Measurements from ENCODE around the gene P2RY14. TPM values are rescaled to one million over a fixed set of nuclear protein-coding genes. Genes with fewer than 3 reads are reported as not detected.

The P2RY14 gene
- 0.26 TPM for polyA plus RNA-seq (2013, experiment 1 of 2; ENCODE audit: insufficient read length)
- 0.47 TPM for polyA plus RNA-seq (2013, experiment 2 of 2; ENCODE audit: insufficient read length)

DNA sequence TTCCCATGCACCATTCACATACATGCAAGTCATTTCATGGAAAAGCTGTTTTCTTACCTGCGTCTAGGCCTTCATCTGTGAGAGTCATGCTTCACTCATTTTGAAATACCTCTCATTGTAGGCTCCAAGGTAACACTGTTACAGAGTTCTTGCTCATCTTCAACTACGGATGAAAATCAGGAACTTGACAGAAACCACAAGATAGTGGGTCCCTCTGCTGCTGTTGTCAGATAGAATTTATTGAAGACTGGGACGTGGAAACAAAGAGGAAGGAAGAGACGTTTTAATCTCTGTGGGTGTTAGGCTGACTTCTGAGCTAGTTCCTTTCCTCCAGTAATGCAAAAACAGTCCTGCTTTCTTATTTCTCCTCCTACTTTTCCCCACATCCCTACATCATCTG lies at the start of gene P2RY14:
Gene P2RY14 (minus strand): TSS at position 313 of the 400 bp plus-strand sequence. CDS start 64,226 bp downstream, outside the sequence.
- no peak for DNase-seq

DNA sequence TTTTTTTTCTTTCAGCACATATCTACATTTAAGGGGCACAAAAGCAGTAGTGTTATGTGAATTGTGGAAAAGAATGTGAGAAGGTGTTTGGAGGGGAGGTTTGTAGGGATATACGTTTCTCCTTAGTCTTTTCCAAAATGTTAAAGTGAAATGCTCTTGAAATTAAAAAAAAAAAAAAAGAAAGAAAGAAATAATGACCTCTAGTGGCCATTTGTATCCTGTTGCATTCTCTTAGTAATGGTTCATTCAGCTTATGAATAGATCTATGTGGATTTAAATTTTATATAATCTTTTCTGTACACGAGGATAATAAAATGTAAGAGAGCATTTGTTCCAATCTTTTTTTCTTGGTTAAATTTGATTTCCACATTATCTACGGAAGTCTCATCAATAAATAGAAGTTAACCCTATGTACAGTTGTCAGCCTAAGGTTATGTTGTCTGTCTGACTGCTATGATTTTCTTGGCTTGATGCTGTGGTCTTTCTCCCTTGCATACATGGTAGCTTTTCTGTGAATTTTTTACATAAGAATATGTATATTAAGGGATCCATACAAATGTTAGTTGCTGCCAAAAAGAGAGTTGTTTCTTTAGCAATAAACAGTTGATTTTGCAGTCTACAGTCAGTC lies 49.3 kb upstream of the P2RY14 start:
- peak; percentile 24 for DNase-seq

DNA sequence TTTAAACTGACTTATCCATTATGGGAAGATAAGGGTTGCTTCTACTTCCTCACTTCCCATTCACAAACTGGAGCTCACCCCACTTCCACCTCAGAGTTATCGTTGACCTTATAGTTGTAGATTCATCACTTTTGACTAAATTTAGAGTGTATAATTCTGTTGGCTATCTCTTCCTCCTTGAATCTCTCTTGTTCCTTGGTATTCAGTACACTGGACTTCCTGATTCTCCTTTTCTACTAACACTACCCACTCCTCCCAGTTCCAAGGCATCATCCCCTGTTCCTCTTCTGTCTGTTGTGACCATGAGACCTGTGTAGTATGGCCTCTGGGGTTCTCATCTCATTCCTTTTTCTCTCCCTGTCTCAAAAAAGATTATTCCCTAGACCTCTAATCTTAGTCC lies 44.2 kb upstream of the P2RY14 start:
- no peak for DNase-seq

DNA sequence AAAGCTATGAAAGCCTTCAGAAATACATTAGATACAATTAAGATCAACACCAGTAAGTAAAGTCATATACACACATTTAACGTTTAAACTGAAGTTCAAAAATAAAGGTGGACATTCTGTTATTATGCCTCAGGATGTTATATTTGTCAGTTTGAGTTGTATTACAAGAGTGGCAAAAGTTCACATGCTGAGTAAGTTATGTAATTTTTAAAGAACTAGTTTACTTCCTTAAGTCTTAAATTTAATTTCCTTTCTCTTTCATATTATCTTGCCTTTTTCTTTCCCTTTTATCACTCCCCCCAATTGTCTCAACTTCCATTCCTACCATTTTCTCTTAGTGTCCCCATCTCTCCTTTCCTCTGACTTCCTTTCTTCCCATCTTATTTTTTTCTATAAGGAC lies 43.2 kb upstream of the P2RY14 start:
- DNase-seq = no peak

DNA sequence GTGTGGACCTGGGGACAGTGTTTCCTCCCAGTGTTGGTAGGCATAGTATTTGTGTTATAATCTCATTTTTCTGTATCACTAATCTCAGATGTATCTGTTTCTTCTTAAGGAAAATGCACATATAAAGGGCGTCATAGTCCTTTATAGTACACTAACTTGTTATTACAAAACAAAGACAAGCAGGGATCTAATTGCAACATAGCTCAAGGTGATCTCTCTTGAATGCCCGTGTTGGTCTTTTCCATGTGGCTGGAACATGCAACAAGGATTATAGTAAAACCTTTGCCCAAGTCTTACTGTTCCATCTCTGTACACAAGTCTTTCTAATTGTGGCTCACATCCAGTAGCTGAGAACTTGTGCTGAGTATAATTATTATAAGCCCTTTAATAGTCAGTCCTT lies 41.8 kb upstream of the P2RY14 start:
- no peak for DNase-seq

DNA sequence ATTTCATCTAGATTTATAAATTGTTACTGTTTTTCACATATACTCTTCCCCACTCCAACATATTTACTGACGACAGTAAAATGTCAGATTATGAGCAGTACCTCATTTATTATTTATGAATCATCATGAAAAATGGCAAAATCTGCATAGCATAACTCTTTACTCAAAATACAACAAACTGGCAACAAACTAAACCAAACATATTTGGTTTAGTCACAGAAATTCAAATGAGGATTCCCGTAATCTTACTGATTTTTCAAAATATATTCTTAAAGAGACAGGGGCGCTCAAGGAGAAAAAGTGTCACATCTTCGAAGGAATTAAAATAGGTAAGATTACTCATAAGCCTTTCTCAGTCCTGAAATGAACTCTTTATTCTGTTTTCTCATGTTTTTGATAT lies 41.3 kb upstream of the P2RY14 start:
- peak; percentile 64 for DNase-seq

DNA sequence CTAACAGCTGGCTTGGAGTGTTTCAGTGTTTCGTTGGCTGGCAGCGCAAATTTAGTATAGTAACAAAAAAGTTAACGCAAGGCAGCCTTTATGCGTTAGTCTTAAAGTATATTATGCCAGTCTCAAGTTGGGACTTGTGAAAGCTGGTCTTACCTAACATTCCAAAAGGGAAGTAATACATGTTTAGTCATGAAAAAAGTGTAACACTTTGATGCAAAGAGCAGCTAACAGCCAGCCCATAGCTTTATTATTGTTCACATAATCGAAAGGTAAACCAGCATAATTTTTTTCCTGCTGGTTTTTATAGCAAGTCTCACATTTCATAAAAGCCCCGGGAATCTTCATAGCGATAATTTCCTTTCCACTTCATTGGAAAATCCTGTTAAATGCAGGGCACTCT lies 40.6 kb upstream of the P2RY14 start:
- no peak for DNase-seq

DNA sequence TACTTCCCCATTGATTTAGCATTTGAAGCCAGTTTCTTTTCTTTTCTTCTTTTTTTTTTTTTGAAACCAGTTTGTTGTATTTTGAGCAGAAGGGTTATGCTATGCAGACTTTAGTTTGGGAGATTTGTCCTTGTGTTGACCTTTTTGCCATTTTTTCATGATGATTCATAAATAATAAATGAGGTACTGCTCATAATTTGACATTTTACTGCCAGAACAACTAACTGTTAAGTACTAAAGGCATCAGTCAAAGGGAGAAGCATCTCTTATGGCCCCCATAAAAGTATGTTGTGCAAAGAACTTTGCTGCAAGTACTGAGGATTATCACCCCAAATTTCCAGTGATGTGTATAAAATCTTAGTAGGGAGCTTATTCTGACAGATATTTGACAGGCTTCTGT lies 40.0 kb upstream of the P2RY14 start:
- DNase-seq = peak; percentile 79

DNA sequence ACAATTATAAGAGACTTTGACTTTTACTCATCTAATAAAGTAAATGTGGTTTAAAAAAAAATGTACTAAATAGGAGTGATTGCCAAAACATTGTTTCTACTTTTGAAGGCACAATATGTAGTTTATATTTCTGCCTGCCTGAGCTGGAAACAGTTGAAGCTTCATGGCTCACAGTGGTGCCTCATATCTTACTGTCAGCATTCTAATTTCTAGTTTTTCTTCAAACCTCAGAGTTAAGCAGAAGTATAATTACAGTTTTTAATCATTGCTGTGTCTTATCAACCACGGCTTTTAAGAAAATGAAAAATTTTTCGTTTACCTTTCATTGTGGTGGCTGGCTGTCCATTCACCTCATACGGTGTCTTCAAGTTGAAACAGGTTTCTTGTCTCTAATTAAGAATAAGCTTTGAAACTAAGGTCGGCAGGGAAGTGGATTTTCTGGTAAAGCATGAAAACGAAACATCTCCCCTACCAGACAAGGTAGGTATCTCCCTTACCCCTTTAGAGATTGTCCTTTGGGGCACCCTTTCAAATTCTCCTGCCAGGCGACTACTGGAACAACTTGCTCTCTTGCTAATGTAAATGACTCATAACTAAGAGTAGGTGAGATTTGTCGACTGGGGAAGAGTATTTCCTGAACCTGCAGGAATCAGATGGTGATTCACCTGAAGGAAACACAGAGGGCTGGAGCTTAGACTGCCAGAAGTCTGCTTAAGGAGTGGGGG lies 38.1 kb upstream of the P2RY14 start, which contains the start of gene GPR87:
Gene GPR87 (minus strand): TSS at position 554 of the 725 bp plus-strand sequence. CDS start 16,720 bp downstream, outside the sequence.
- no peak for DNase-seq

DNA sequence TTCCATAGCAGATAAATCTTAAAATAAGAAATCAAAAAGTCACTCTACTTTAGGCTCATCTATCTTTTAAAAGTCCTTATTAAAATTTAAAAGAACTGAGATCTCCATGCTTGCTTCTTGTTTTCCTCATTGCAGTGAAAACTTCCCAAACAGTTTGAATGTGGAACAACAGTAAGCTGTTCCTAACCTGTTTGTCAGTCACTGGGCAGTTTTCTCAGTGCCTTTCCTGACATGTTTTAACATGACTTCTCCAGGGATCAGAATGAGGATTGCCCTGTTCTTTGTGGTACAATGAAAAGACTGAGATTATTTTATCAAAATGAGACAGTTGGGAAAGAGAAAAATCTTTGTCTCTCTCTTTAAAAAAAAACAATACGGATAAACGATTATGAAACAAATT lies 37.5 kb upstream of the P2RY14 start:
- DNase-seq = no peak

DNA sequence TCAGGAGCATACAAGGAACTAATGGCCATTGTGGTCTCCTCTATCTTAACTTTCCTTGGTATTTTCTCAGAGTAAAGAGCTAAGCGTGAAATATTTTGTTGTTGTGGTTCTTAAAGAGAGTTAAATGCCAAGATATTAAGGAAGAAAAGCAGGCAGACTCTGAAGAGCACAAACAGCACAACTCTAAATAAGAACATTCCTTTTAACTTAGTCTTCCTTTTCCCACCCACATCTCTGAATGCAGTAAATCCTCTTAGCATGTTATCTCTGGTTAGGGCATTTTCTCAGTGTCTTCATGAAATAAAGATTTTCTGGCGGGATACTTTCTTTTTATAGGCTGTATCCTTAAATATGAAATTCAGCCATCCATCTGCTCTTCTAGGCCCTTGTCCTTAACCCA lies 36.8 kb upstream of the P2RY14 start:
- DNase-seq = peak; percentile 48

DNA sequence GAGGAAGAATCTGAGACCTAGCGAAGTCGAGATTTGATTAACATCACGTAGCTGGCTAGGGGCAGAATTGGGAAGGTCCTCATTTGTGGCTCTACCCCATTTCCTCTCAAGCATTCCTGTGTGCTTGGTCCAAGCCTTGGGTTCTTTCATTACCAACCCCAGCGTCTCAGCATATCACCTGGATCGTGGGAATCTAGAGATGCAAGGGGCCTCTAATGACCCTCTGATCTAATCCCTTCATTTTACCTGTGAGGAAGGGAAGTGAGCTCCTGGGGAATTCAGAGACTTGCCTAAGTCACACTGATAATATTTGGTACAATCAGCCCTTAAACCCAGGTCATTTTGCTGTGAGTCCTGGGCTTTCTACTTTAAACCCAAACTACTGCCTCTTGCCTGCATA lies 36.3 kb upstream of the P2RY14 start:
- DNase-seq = no peak

DNA sequence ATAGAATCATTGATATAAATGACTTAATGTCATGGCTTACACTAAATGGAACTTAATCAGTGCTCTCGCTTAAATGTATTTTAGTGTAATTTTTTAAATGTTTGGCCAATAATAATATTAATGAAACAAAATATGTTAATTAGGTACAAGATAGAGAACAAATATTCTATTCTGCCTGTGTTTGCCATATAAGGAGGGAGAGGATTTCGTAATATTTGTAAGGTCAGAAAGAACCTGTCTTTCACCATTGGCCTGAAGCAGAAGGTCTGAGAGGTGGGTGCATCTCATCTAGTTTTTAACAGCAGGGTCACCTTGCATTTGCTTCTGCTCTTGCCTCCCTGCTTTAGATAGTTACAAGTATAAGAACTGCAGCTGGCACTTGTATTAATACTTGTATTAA lies 35.8 kb upstream of the P2RY14 start:
- no peak for DNase-seq

DNA sequence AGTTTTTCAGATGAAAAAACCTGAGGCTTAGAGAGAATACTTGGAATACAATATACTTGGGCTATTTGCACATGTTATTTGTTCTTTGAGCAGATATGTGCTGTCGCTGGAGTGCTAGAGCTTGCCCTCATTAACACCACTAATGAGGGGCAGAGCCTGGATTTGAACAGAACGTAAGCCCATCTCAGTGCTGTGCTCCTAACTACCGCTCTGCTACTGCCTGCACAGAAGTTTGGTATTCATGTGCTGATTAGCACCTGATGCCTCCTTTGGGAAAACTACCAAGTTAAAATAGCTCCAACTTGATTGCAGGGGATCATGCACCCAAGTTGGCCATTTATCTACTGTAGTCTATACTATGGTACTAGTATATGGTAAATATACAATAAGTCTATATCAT lies 34.6 kb upstream of the P2RY14 start:
- DNase-seq = no peak

DNA sequence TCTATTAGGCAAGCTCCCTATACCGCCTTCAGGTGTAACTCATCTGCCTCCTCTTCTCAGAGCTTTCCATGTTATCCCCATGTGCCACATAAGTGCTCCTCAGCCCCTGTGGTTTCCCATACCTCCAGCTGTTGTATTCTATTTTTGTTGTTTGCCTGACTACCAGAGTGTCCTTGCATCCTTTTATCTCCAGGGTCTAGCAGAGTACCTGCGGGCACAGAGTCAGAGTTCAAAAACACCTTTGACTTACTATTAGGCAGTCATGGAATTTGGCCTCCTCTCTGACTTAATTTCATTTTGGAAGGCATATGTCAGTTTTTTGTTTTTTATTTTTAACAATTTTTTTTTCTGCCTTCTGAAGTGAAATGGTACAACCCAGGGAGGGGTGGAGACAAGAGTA lies 31.2 kb upstream of the P2RY14 start:
- DNase-seq = no peak

DNA sequence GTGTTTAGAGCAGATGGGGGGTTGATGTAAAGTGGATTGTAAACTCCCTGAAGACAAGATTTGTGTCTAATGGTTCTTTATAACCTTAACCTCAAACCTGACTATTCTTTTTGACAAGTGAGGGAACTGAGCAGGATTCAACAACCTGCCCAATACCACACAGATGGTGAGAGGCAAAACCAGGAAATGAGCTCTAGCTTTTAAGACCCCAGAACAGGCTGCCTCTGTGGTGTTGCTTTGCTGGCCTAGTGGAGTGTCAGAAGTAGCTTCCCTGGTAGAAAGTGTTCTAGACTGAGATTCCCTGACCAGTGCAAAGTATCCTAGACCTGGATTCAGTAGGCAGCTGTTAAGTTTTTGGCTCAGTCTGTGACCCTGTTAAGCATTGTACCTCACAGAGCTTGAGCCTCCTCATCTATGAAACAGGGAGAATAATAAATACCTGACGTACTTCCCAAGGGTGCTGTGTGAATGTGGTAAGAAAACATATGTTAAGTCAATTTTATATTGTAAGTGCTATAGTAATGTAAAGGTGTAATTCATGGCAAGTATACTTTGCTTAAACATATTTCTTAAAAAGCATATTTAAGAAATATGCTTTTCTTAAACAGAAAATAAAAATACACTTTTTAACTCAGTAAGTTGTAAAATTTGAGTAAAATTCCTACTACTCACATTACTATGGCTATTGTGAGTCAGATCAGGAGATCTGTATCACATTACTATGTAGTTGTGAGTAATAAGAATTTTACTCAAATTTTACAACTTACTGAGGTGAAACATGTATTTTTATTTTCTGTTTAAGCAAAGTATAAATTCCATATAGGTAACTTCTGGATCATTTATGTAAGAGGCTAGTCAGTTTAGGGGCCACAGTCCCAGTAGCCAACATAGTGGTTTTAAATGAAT lies 29.5 kb upstream of the P2RY14 start:
- no peak for DNase-seq

DNA sequence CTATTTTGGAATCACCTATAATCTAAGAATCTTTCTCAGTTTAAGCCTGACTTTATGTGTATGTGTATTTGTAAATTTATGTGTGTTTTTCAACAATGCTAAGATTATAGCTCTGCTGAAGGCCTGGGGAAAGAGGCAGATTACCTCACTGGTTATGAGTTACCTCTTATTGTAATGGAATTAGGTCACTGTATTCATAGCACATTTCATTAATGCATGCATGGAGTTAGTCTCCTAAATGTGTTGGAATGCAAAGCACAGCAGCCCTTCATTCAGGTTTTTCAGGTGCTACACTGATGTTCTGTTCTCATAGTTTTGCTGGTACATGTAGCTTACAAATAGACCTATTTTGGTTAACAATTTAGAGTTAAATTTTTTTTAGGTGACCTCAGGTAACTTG lies 28.8 kb upstream of the P2RY14 start:
- DNase-seq = peak; percentile 16

DNA sequence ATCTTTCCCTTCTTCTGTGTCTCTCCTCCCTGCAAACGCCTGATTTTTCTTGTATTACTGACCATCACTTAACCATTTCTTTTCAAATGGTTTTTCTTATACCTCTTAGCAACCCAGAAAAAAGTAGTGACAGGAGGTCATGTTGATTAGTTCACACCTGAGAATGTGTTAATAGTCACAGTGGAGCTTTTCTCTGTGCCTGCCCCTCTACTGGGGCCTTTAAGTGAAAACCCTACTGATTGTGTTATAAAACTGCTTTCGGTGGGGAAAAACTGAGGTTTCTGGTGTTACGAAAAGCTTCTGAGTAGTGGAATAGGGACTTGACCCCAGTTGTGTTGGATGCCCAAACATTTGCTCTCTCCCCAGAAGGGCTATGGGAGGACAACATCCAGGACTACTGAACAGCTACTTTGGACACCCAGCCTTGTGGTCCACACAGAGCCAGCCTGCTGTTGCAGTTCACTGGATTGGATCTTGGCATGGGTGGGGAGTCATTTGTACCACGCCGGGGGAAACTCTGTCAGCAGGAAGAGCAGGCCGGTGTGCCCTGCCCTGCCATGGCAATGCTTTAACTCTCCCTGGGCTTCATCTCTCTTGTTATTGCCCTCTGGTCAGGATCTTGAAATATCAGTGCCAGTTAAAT lies 27.9 kb upstream of the P2RY14 start:
- no peak for DNase-seq

DNA sequence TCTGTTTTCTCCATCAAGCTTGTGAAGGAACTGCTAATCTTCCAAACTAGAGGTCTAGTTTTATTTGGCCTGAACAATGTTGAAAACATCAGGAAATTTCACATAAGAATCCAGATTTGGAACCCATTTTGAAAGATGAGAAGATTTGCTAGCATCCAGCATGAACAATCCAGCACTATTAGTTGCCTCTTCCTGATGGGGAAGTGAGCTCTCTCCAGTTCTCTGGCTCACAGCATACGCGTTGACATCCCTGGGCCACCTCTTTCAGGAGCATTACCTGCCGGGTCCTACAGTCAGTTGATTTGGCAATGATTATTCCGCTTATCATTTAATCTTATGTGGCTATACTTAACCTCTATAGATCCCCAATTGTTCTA lies 27.4 kb upstream of the P2RY14 start:
- no peak for DNase-seq

DNA sequence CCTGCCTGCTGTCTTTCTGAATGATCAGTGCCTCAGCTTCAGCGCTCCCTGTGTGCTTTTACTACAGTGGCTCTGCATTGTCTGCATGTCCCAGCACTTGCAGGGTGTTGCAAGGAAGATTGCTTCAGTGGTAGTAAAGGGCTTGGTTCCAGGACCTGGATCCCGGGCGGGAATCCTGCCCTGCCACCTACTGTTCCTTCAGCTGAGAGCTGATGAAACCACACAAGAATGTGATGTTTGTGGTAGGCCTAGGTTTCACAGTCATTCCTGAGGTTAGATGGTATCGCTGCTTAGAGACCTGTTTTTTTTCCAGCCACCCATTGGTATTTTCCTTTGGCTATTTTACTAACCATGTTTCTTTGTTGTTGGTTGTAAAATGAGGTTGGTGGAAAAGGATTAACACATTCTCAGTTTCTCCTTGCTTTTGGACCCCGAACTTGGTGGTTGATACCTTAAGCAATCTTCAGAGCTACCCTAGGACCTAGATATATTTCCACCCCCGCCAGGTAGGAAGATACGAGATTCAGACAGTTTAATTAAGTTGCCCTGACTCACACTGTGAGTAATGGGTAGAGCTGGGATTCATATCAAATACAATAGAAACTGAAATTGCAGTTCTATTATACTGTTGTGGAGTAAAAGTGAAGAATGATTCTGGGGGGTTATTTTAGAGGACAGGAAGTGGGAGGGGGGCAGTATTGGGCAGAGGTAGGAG lies 26.9 kb upstream of the P2RY14 start:
- DNase-seq = peak; percentile 99

DNA sequence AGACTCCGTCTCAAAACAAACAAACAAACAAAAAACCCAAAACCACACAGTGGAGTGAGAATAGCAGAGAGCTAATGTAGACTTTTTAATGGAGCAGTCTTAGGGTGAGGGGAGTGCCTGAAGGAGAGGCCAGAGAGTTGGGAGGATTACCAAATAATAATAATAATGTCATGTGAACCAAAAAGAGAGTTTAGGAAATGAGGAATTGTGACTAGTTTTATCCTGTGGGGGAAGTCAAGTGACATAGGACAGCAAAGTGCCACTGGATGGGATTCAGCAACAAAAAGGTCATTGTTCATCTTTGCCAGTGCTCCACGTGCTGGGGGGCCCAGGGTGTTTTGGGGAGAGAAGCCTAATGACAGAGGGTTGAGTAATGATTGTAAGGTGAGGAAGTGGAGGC lies 25.4 kb upstream of the P2RY14 start:
- no peak for DNase-seq

DNA sequence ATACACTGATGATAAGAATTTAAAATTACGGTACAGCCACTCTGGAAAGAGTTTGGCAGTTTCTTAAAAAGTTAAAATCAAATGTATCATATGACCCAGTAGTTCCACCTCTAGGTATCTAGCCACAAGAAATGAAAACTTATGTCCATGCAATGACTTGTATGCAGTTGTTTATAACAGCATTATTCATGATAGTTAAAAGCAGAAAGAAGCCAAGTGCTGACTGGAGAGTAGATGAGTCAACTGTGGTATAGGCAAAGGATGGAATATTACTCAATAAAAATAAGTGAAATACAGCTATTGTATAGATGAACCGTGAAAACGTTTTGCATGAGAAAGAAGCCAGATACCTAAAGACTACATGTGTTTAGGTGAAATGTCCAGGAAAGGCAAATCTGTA lies 23.4 kb upstream of the P2RY14 start:
- peak; percentile 78 for DNase-seq
